Neural progenitor cell (in vitro differentiated cells): ENCODE results near the gene THSD4. TPM values are rescaled to one million over a fixed set of nuclear protein-coding genes. Genes with fewer than 3 reads are reported as not detected.
"Not testable (repeated sequence)": the region's sequence is repeated elsewhere in the genome, so short reads cannot be mapped to it uniquely, and the experiment has no call there.

ENCODE experiments used
- DNase-seq: peaks from one replicate; pipeline ENCODE4 v3.0.0-alpha.2; 2016; ENCODE audit warnings: low spot score
- H2AFZ ChIP-seq: fragments of 200-600 bp; sonication (generic); replicated peaks from 2 replicates; pipeline ENCODE4 v1.6.1; 2016; ENCODE audit warnings: antibody characterized with exemption
- H3F3A ChIP-seq: fragments of 200-600 bp; sonication (generic); 2 replicates; pipeline ENCODE4 v1.6.1; 2016; ENCODE audit warnings: antibody characterized with exemption, low read depth
- H3K27ac ChIP-seq: fragments of 200-600 bp; sonication (generic); 2 replicates; pipeline ENCODE4 v1.5.1; 2016; ENCODE audit warnings: mild to moderate bottlenecking
- H3K27me3 ChIP-seq: fragments of 200-600 bp; sonication (generic); 2 replicates; pipeline ENCODE4 v1.6.1; 2016; ENCODE audit warnings: mild to moderate bottlenecking, moderate library complexity
- H3K36me3 ChIP-seq: fragments of 200-600 bp; sonication (generic); 2 replicates; pipeline ENCODE4 v1.5.1; 2016
- H3K4me1 ChIP-seq: fragments of 200-600 bp; sonication (generic); 2 replicates; pipeline ENCODE4 v1.6.1; 2016; ENCODE audit warnings: mixed run types
- H3K4me2 ChIP-seq: fragments of 200-600 bp; sonication (generic); 2 replicates; pipeline ENCODE4 v1.6.1; 2016
- H3K4me3 ChIP-seq: fragments of 200-600 bp; sonication (generic); 2 replicates; pipeline ENCODE4 v1.5.1; 2016
- H3K79me2 ChIP-seq: fragments of 200-600 bp; sonication (generic); 2 replicates; pipeline ENCODE4 v1.6.1; 2016; ENCODE audit warnings: low read depth
- H3K9ac ChIP-seq: fragments of 200-600 bp; sonication (generic); 2 replicates; pipeline ENCODE4 v1.6.1; 2016
- H3K9me3 ChIP-seq: fragments of 200-600 bp; sonication (generic); 2 replicates; pipeline ENCODE4 v1.5.1; 2016; ENCODE audit warnings: low read depth
- H4K20me1 ChIP-seq: fragments of 200-600 bp; sonication (generic); 2 replicates; pipeline ENCODE4 v1.6.1; 2016; ENCODE audit warnings: low read depth
- H3K27ac Mint-ChIP-seq: 3 replicates; pipeline ENCODE4 v1.8.0; 2021; ENCODE audit warnings: mixed read lengths
- H3K27me3 Mint-ChIP-seq: 2 replicates; pipeline ENCODE4 v1.8.0; 2022; ENCODE audit warnings: low read depth, mild to moderate bottlenecking, inconsistent platforms, moderate library complexity, mixed read lengths; ENCODE audit not compliant: insufficient read depth
- H3K36me3 Mint-ChIP-seq: 3 replicates; pipeline ENCODE4 v1.8.0; 2021; ENCODE audit warnings: mixed read lengths
- H3K4me1 Mint-ChIP-seq: 3 replicates; pipeline ENCODE4 v1.8.0; 2021; ENCODE audit warnings: mixed read lengths
- H3K4me3 Mint-ChIP-seq: 3 replicates; pipeline ENCODE4 v1.8.0; 2021; ENCODE audit warnings: mild to moderate bottlenecking, moderate library complexity, mixed read lengths
- H3K9me3 Mint-ChIP-seq: 3 replicates; pipeline ENCODE4 v1.8.0; 2020; ENCODE audit warnings: mixed read lengths
- CTCF ChIP-seq: fragments of 200-600 bp; sonication (generic); IDR thresholded peaks from 2 replicates; pipeline ENCODE4 v1.5.1; 2017; ENCODE audit warnings: antibody characterized with exemption, mild to moderate bottlenecking
- EZH2 ChIP-seq: fragments of 200-600 bp; sonication (generic); IDR thresholded peaks from 2 replicates; pipeline ENCODE4 v1.6.1; 2017; ENCODE audit warnings: antibody characterized with exemption, mild to moderate bottlenecking, moderate library complexity
- EZH2phosphoT487 ChIP-seq: fragments of 200-600 bp; sonication (generic); IDR thresholded peaks from 2 replicates; pipeline ENCODE4 v1.6.1; 2017; ENCODE audit warnings: antibody characterized with exemption
- total RNA-seq: library from RNA; depleted of rRNA; stranded (reverse); fragments of >200 nt; gene quantifications from 2 replicates; pipeline ENCODE4 v1.2.3, GENCODE V29; 2015; ENCODE audit warnings: low replicate concordance

THSD4 gene
- total RNA-seq, 1 donor from 2014 or later, result 2.4 TPM

- Histone ChIP-seq H3K4me3 (no peak overlapping the region), H3K9ac (no peak overlapping the region), H3K36me3 (no peaks in the 10 kb centered on the region), H2AFZ (no peak overlapping the region), H4K20me1 (no peaks in the 10 kb centered on the region), H3K4me1 (no peaks in the 10 kb centered on the region), H3F3A (no peaks in the 10 kb centered on the region), H3K4me2 (no peak overlapping the region), H3K79me2 (no peaks in the 10 kb centered on the region), H3K27ac (no peak overlapping the region), H3K27me3 (no peaks in the 10 kb centered on the region), H3K9me3 (no peaks in the 10 kb centered on the region)
- Mint-ChIP-seq H3K4me1 (peaks cover 10% of the 10 kb centered on the region), H3K4me3 (no peak overlapping the region), H3K27me3 (peaks cover 10% of the 10 kb centered on the region), H3K9me3 (no peaks in the 10 kb centered on the region), H3K27ac (no peak overlapping the region), H3K36me3 (peaks cover 5% of the 10 kb centered on the region)
- TF ChIP-seq CTCF (no peak), EZH2 (no peak), EZH2phosphoT487 (no peak)
- no peak for DNase-seq
These were observed 40.3 kb downstream of the THSD4 start for GRCh38 chr15:71155534-71155933.

GRCh38 chr15:71160976-71161375 lies 45.7 kb downstream of the THSD4 start:
- no peak for TF ChIP-seq EZH2phosphoT487
- TF ChIP-seq CTCF, result no peak
- TF ChIP-seq EZH2, result no peak
- no peaks in the 10 kb centered on the region for H3F3A ChIP-seq
- H3K27ac Mint-ChIP-seq, result no peak overlapping the region
- no peak overlapping the region for H3K4me3 Mint-ChIP-seq
- H3K9me3 ChIP-seq, result peaks cover 5% of the 10 kb centered on the region
- H3K27me3 Mint-ChIP-seq, result peaks cover 2% of the 10 kb centered on the region
- no peak for DNase-seq
- H3K27me3 ChIP-seq, result no peaks in the 10 kb centered on the region
- H3K4me1 ChIP-seq, result no peaks in the 10 kb centered on the region
- no peaks in the 10 kb centered on the region for H3K36me3 ChIP-seq
- peaks cover 16% of the 10 kb centered on the region for H3K9me3 Mint-ChIP-seq
- no peak overlapping the region for H3K27ac ChIP-seq
- no peaks in the 10 kb centered on the region for H4K20me1 ChIP-seq
- no peak overlapping the region for H3K4me3 ChIP-seq
- H3K9ac ChIP-seq, result no peak overlapping the region
- H3K4me1 Mint-ChIP-seq, result no peaks in the 10 kb centered on the region
- no peaks in the 10 kb centered on the region for H3K79me2 ChIP-seq
- no peak overlapping the region for H3K4me2 ChIP-seq
- no peaks in the 10 kb centered on the region for H3K36me3 Mint-ChIP-seq
- no peak overlapping the region for H2AFZ ChIP-seq

- H3F3A ChIP-seq, result no peaks in the 10 kb centered on the region
- Mint-ChIP-seq H3K36me3 (no peaks in the 10 kb centered on the region), H3K4me1 (no peaks in the 10 kb centered on the region), H3K4me3 (no peak overlapping the region), H3K27me3 (peaks cover 2% of the 10 kb centered on the region), H3K9me3 (peaks cover 16% of the 10 kb centered on the region), H3K27ac (no peak overlapping the region)
- H3K4me3 ChIP-seq, result no peak overlapping the region
- no peak overlapping the region for H3K27ac ChIP-seq
- no peaks in the 10 kb centered on the region for H3K4me1 ChIP-seq
- no peaks in the 10 kb centered on the region for H3K27me3 ChIP-seq
- H3K9me3 ChIP-seq, result peaks cover 5% of the 10 kb centered on the region
- H3K79me2 ChIP-seq, result no peaks in the 10 kb centered on the region
- H4K20me1 ChIP-seq, result no peaks in the 10 kb centered on the region
- no peaks in the 10 kb centered on the region for H3K36me3 ChIP-seq
- no peak for TF ChIP-seq EZH2phosphoT487
- TF ChIP-seq EZH2, result no peak
- H3K4me2 ChIP-seq, result no peak overlapping the region
- no peak for DNase-seq
- H3K9ac ChIP-seq, result no peak overlapping the region
- H2AFZ ChIP-seq, result no peak overlapping the region
These were observed 47.0 kb downstream of the THSD4 start for GRCh38 chr15:71162309-71162708.

- DNase-seq, H3F3A ChIP-seq, H3K27ac Mint-ChIP-seq, H3K27ac ChIP-seq, H3K27me3 ChIP-seq, H3K9ac ChIP-seq, H3K27me3 Mint-ChIP-seq, H4K20me1 ChIP-seq, H2AFZ ChIP-seq, H3K4me3 ChIP-seq, H3K4me1 ChIP-seq, H3K36me3 Mint-ChIP-seq, H3K4me3 Mint-ChIP-seq, H3K4me1 Mint-ChIP-seq, H3K4me2 ChIP-seq, H3K9me3 ChIP-seq, H3K79me2 ChIP-seq, H3K36me3 ChIP-seq: not testable (repeated sequence)
- peaks cover 16% of the 10 kb centered on the region for H3K9me3 Mint-ChIP-seq
These were observed 49.3 kb downstream of the THSD4 start for GRCh38 chr15:71164606-71165005.
